NT2/D1 (cell line): ENCODE results near the gene SPATA21.

Experiments used
- SUZ12 ChIP-seq: IDR thresholded peaks from 2 replicates; pipeline ENCODE4 v1.6.1; 2011; ENCODE audit not compliant: insufficient read length, insufficient read depth; ENCODE audit errors: extremely low read depth
- YY1 ChIP-seq: IDR thresholded peaks from 2 replicates; pipeline ENCODE4 v1.6.1; 2011; ENCODE audit not compliant: insufficient read length, insufficient read depth
- ZNF274 ChIP-seq: IDR thresholded peaks from 2 replicates; pipeline ENCODE4 v1.6.1; 2011; ENCODE audit warnings: mild to moderate bottlenecking, low read depth, low read length

- no peak for TF ChIP-seq SUZ12
- no peak for TF ChIP-seq YY1
- TF ChIP-seq ZNF274 = no peak
Observed at GRCh38 chr1:16447641-16448040, 10.4 kb upstream of the SPATA21 start.
